C4-2B (cell line): Measurements from ENCODE around the gene CDKAL1.

Source experiments
- H3K27ac ChIP-seq: fragments of 450-650 bp; 2 replicates; pipeline ENCODE4 v1.5.1; 2017
- CTCF ChIP-seq: fragments of 450-650 bp; conservative IDR thresholded peaks from 2 replicates; pipeline ENCODE4 v1.5.1; 2017; ENCODE audit warnings: mild to moderate bottlenecking
- ZFX ChIP-seq: fragments of 450-650 bp; IDR thresholded peaks from 2 replicates; pipeline ENCODE4 v1.6.1; 2017

The CDKAL1 gene

GRCh38 chr6:20700375-20700774 is 166.1 kb downstream of the CDKAL1 start:
- TF ChIP-seq ZFX (no peak), CTCF (no peak)
- H3K27ac ChIP-seq: no peak overlapping the region

GRCh38 chr6:20702366-20702765 is 168.1 kb downstream of the CDKAL1 start:
- TF ChIP-seq ZFX (no peak), CTCF (no peak)

GRCh38 chr6:20703049-20703448 is 168.8 kb downstream of the CDKAL1 start:
- H3K27ac ChIP-seq: no peak overlapping the region
- TF ChIP-seq ZFX (no peak), CTCF (no peak)

More at GRCh38 chr6:20702366-20702765, 168.1 kb downstream of the CDKAL1 start:
- H3K27ac ChIP-seq: no peak overlapping the region

GRCh38 chr6:20704325-20705025 is 170.2 kb downstream of the CDKAL1 start:
- TF ChIP-seq CTCF (no peak), ZFX (no peak)
- no peak overlapping the region for H3K27ac ChIP-seq

GRCh38 chr6:20705741-20706140 is 171.5 kb downstream of the CDKAL1 start:
- no peak overlapping the region for H3K27ac ChIP-seq
- TF ChIP-seq CTCF (no peak), ZFX (no peak)

GRCh38 chr6:20706238-20706938 is 172.1 kb downstream of the CDKAL1 start:
- TF ChIP-seq CTCF (no peak), ZFX (no peak)
- no peak overlapping the region for H3K27ac ChIP-seq

- no peak for TF ChIP-seq ZFX
- TF ChIP-seq CTCF: no peak
- H3K27ac ChIP-seq: no peak overlapping the region
Observed at GRCh38 chr6:20706939-20707485, 172.8 kb downstream of the CDKAL1 start.
